ENCODE results near the gene MOB2.

- no peak for TF ChIP-seq CTCF (IDR thresholded peaks at IDR 0.05; ENCODE audit: low read depth, low read length, missing input control)
- no peak for TF ChIP-seq RAD21 (IDR thresholded peaks at IDR 0.05)
Measured at GRCh38 chr11:1425439-1425838, 61.1 kb downstream of the MOB2 start.

Measured in liver (tissue), 3 donors.